Measurements from ENCODE around the gene SENP1. TPM values are rescaled to one million over a fixed set of nuclear protein-coding genes. Genes with fewer than 3 reads are reported as not detected.

Gene SENP1
- total RNA-seq, 2 donors from 2014 or later: 12.1 to 14.4 TPM

GRCh38 chr12:48045965-48046518 is 59.8 kb downstream of the SENP1 start:
- no peak for ATAC-seq
- DNase-seq: no peak
- intact Hi-C loops (cut with DNase I, micrococcal nuclease): no loop called here

GRCh38 chr12:48045061-48045846 is 60.6 kb downstream of the SENP1 start:
- no peak for ATAC-seq
- no peak for DNase-seq
- intact Hi-C loops (cut with DNase I, micrococcal nuclease): no loop called here

- ATAC-seq: no peak
- no peak for DNase-seq
- intact Hi-C loops (cut with DNase I, micrococcal nuclease): no loop called here
These were observed 61.5 kb downstream of the SENP1 start for GRCh38 chr12:48044396-48044795.

GRCh38 chr12:48043771-48044170 is 62.1 kb downstream of the SENP1 start:
- intact Hi-C loops (cut with DNase I, micrococcal nuclease): no loop called here
- DNase-seq (no peak), ATAC-seq (no peak)

- DNase-seq: no peak
- intact Hi-C loops (cut with DNase I, micrococcal nuclease): no loop called here
- ATAC-seq: no peak
These were observed 64.1 kb downstream of the SENP1 start for GRCh38 chr12:48041591-48042423.

- peak; percentile 96 for ATAC-seq
- intact Hi-C loops (cut with DNase I, micrococcal nuclease): no loop called here
- DNase-seq: no peak
These were observed 65.5 kb downstream of the SENP1 start for GRCh38 chr12:48040354-48040753.

GRCh38 chr12:48039151-48039550 is 66.7 kb downstream of the SENP1 start:
- ATAC-seq (no peak), DNase-seq (no peak)
- intact Hi-C loops (cut with DNase I, micrococcal nuclease): no loop called here

GRCh38 chr12:48038085-48038484 is 67.8 kb downstream of the SENP1 start:
- intact Hi-C loops (cut with DNase I, micrococcal nuclease): no loop called here
- no peak for ATAC-seq
- no peak for DNase-seq

- DNase-seq (no peak), ATAC-seq (no peak)
- intact Hi-C loops (cut with DNase I, micrococcal nuclease): no loop called here
These were observed 68.5 kb downstream of the SENP1 start for GRCh38 chr12:48037267-48037915.

GRCh38 chr12:48036818-48037217 is 69.1 kb downstream of the SENP1 start:
- no peak for DNase-seq
- intact Hi-C loops (cut with DNase I, micrococcal nuclease): no loop called here
- ATAC-seq: no peak

- no peak for ATAC-seq
- intact Hi-C loops (cut with DNase I, micrococcal nuclease): no loop called here
These were observed 70.8 kb downstream of the SENP1 start for GRCh38 chr12:48034835-48035805.

GRCh38 chr12:48033451-48033850 is 72.4 kb downstream of the SENP1 start:
- intact Hi-C loops (cut with DNase I, micrococcal nuclease): no loop called here
- no peak for ATAC-seq
- DNase-seq: no peak

More at GRCh38 chr12:48034835-48035805, 70.8 kb downstream of the SENP1 start:
- no peak for DNase-seq

- ATAC-seq (no peak), DNase-seq (no peak)
- intact Hi-C loops (cut with DNase I, micrococcal nuclease): no loop called here
These were observed 73.3 kb downstream of the SENP1 start for GRCh38 chr12:48032597-48032996.

- ATAC-seq: no peak
- intact Hi-C loops (cut with DNase I, micrococcal nuclease): no loop called here
These were observed 74.5 kb downstream of the SENP1 start for GRCh38 chr12:48031135-48031960.

GRCh38 chr12:48030173-48030650 is 75.7 kb downstream of the SENP1 start:
- DNase-seq (no peak), ATAC-seq (peak; percentile 45)
- intact Hi-C loops (cut with DNase I, micrococcal nuclease): no loop called here

More at GRCh38 chr12:48031135-48031960, 74.5 kb downstream of the SENP1 start:
- no peak for DNase-seq

- peak; percentile 55 for ATAC-seq
These were observed 76.2 kb downstream of the SENP1 start for GRCh38 chr12:48029491-48030172.

More at GRCh38 chr12:48029491-48030172, 76.2 kb downstream of the SENP1 start:
- DNase-seq: no peak
- intact Hi-C loops (cut with DNase I, micrococcal nuclease): no loop called here

Data from left colon (tissue), 2 donors.